ENCODE data around the gene B3GNT2. TPM values are rescaled to one million over a fixed set of nuclear protein-coding genes. Genes with fewer than 3 reads are reported as not detected.
"Not testable (repeated sequence)": the region's sequence is repeated elsewhere in the genome, so short reads cannot be mapped to it uniquely, and the experiment has no call there.

The B3GNT2 gene
- total RNA-seq, 4 donors from 2014 or later = 16.6 to 29.4 (median 24.0) TPM

- no peak for TF ChIP-seq CTCF (IDR thresholded peaks at IDR 0.05)
- ATAC-seq (ENCODE audit: low FRiP score) (no peak), DNase-seq (ENCODE audit: low spot score) (no peak)
Measured at GRCh38 chr2:62156861-62157496, 38.9 kb upstream of the B3GNT2 start.

- DNase-seq (ENCODE audit: low spot score) (no peak), ATAC-seq (ENCODE audit: low FRiP score) (no peak)
- TF ChIP-seq CTCF (IDR thresholded peaks at IDR 0.05) = no peak
Measured at GRCh38 chr2:62158444-62159121, 37.3 kb upstream of the B3GNT2 start.

- DNase-seq (ENCODE audit: low spot score); ATAC-seq (ENCODE audit: low FRiP score): not testable (repeated sequence)
Measured at GRCh38 chr2:62160691-62161090, 35.2 kb upstream of the B3GNT2 start.

GRCh38 chr2:62163106-62163831, 32.6 kb upstream of the B3GNT2 start:
- no peak for TF ChIP-seq CTCF (IDR thresholded peaks at IDR 0.05)
- DNase-seq (ENCODE audit: low spot score) = no peak
- no peak for ATAC-seq (ENCODE audit: low FRiP score)

- ATAC-seq (ENCODE audit: low FRiP score) (no peak), DNase-seq (ENCODE audit: low spot score) (no peak)
- no peak for TF ChIP-seq CTCF (IDR thresholded peaks at IDR 0.05)
Measured at GRCh38 chr2:62163834-62164233, 32.1 kb upstream of the B3GNT2 start.

GRCh38 chr2:62175728-62176127, 20.2 kb upstream of the B3GNT2 start:
- no peak for ATAC-seq (ENCODE audit: low FRiP score)
- no peak for DNase-seq (ENCODE audit: low spot score)
- TF ChIP-seq CTCF (IDR thresholded peaks at IDR 0.05) = no peak

- no peak for TF ChIP-seq CTCF (IDR thresholded peaks at IDR 0.05)
- DNase-seq (ENCODE audit: low spot score) (no peak), ATAC-seq (ENCODE audit: low FRiP score) (no peak)
Measured at GRCh38 chr2:62176801-62177200, 19.1 kb upstream of the B3GNT2 start.
